GM12878 (cell line): ENCODE data around the gene EYS. TPM values are rescaled to one million over a fixed set of nuclear protein-coding genes. Genes with fewer than 3 reads are reported as not detected.

Experiments
- ATAC-seq: fragments of 200-7000 bp; cut with Tn5 transposase; 3 replicates; pipeline ENCODE4 v1.9.1; 2020; ENCODE audit warnings: mild to moderate bottlenecking, moderate library complexity
- BruUV-seq: library from RNA; stranded (reverse); fragments of 400-500 nt; replicated peaks from 2 replicates; lab custom pipeline; 2021; lab: Mats Ljungman, UMichigan
- CTCF ChIA-PET: fragments of 300-600 bp; sonication (Branson Sonifier 250); formaldehyde crosslinking; extraction: SDS; loops from one replicate; lab custom pipeline; 2021; ENCODE audit warnings: inconsistent platforms; lab: Yijun Ruan, JAX
- POLR2A ChIA-PET: fragments of 350-600 bp; formaldehyde crosslinking; extraction: SDS; loops from one replicate; lab custom pipeline; 2021; ENCODE audit warnings: inconsistent platforms; lab: Charles Lee
- RAD21 ChIA-PET: fragments of 300-600 bp; sonication (Branson Sonifier 250); formaldehyde crosslinking; loops from one replicate; lab custom pipeline; 2023; ENCODE audit warnings: antibody characterized with exemption; ENCODE audit not compliant: unreplicated experiment; lab: Charles Lee
- SMC1A ChIA-PET: fragments of 300-600 bp; sonication (Branson Sonifier 250); formaldehyde crosslinking; loops from one replicate; lab custom pipeline; 2023; ENCODE audit not compliant: unreplicated experiment, uncharacterized antibody; lab: Charles Lee
- DNase-seq: peaks from one replicate; pipeline ENCODE4 v3.0.0-alpha.2; 2011; ENCODE audit warnings: low read depth, low spot score
- FAIRE-seq: peaks from 3 replicates; lab custom pipeline; 2011; peaks lifted over from hg19 to GRCh38; lab: Jason Lieb, UNC
- H2AFZ ChIP-seq: 2 replicates; pipeline ENCODE4 v1.6.0; 2011; ENCODE audit warnings: low read depth, low read length, control low read depth; ENCODE audit not compliant: control insufficient read depth
- H3K27ac ChIP-seq: 2 replicates; pipeline ENCODE4 v1.5.1; 2011; ENCODE audit warnings: control low read depth; ENCODE audit not compliant: control insufficient read depth, insufficient read depth
- H3K27me3 ChIP-seq, 2 experiments: replicated peaks in 1 of 2; 2 replicates each; pipeline versions ENCODE4 v1.6.0 to v1.6.1; 2011; ENCODE audit warnings: low read length in 1 of 2; ENCODE audit not compliant: control insufficient read depth in 2 of 2, insufficient read depth in 2 of 2
- H3K36me3 ChIP-seq, 2 experiments: 2 replicates each; pipeline ENCODE4 v1.5.1; 2011; ENCODE audit warnings: low read length in 1 of 2; ENCODE audit not compliant: control insufficient read depth in 2 of 2, insufficient read depth in 2 of 2
- H3K4me1 ChIP-seq: 2 replicates; pipeline ENCODE4 v1.6.1; 2011; ENCODE audit warnings: mild to moderate bottlenecking, low read length, moderate library complexity, mixed read lengths; ENCODE audit not compliant: control insufficient read depth, insufficient read depth
- H3K4me2 ChIP-seq: 2 replicates; pipeline ENCODE4 v1.6.0; 2011; ENCODE audit warnings: control low read depth; ENCODE audit not compliant: control insufficient read depth, insufficient read depth
- H3K4me3 ChIP-seq: fragments of 200-600 bp; sonication (generic); 2 replicates; pipeline ENCODE4 v1.5.1; 2016
- H3K79me2 ChIP-seq: 2 replicates; pipeline ENCODE4 v1.6.0; 2011; ENCODE audit warnings: low read length; ENCODE audit not compliant: control insufficient read depth, insufficient read depth
- H3K9ac ChIP-seq: 2 replicates; pipeline ENCODE4 v1.8.0; 2011; ENCODE audit warnings: low read length, control low read depth, mixed read lengths; ENCODE audit not compliant: control insufficient read depth, insufficient read depth
- H3K9me3 ChIP-seq: replicated peaks from 3 replicates; pipeline ENCODE4 v1.5.1; 2011; ENCODE audit warnings: mild to moderate bottlenecking, low read length; ENCODE audit not compliant: control insufficient read depth, insufficient read depth
- H4K20me1 ChIP-seq: 2 replicates; pipeline ENCODE4 v1.6.0; 2011; ENCODE audit not compliant: control insufficient read depth, insufficient read depth
- CBFB ChIP-seq: IDR thresholded peaks from 2 replicates; pipeline ENCODE4 v1.6.1; 2016; ENCODE audit warnings: antibody characterized with exemption, low read depth
- CHD1 ChIP-seq: IDR thresholded peaks from 2 replicates; pipeline ENCODE4 v1.6.1; 2012; ENCODE audit warnings: low read depth, low read length, improper control_type of control experiment
- HCFC1 ChIP-seq: fragments of 150-350 bp; IDR thresholded peaks from 2 replicates; pipeline ENCODE4 v1.6.1; 2014; ENCODE audit warnings: low read length
- KAT2A ChIP-seq: conservative IDR thresholded peaks from 2 replicates; pipeline ENCODE4 v1.6.1; 2011; ENCODE audit warnings: low read depth, low read length; ENCODE audit not compliant: control insufficient read depth
- MEF2A ChIP-seq: IDR thresholded peaks from 2 replicates; pipeline ENCODE4 v1.6.1; 2011; ENCODE audit warnings: low read depth, mild to moderate bottlenecking, low read length, moderate library complexity; ENCODE audit not compliant: insufficient read depth
- RFX5 ChIP-seq: IDR thresholded peaks from 2 replicates; pipeline ENCODE4 v1.6.1; 2011; ENCODE audit warnings: low read depth, low read length, improper control_type of control experiment
- RUNX3 ChIP-seq: IDR thresholded peaks from 2 replicates; pipeline ENCODE4 v1.6.1; 2012; ENCODE audit warnings: low read length, inconsistent platforms
- SREBF1 ChIP-seq: IDR thresholded peaks from 2 replicates; pipeline ENCODE4 v1.6.1; 2012; ENCODE audit warnings: mild to moderate bottlenecking, low read length
- WGBS: methylation state at CpG from one replicate; pipeline ENCODE4 v1.1.6; 2016; ENCODE audit warnings: low lambda C conversion rate; ENCODE audit not compliant: insufficient replicate concordance, insufficient coverage; ENCODE audit errors: missing lambda C conversion rate; 5-methylcytosine and 5-hydroxymethylcytosine counted together
- in situ Hi-C: fragments of 300-500 bp; cut with MboI; formaldehyde crosslinking; loops from 9 replicates; pipeline ENCODE4 v1.14.3; 2018; ENCODE audit warnings: mixed read lengths
- intact Hi-C: fragments of 100-400 bp; cut with micrococcal nuclease; formaldehyde crosslinking; loops from one replicate; pipeline ENCODE4 v1.14.2; 2022; ENCODE audit not compliant: unreplicated experiment
- polyA plus RNA-seq, 11 experiments: library from polyadenylated mRNA; depleted of rRNA in 4 of 11; unstranded in 6 of 11; stranded (reverse) in 5 of 11; fragments of >200 nt; fragmentation: Nextera tagmentation in 4 of 11; fragmentation: Illumina TruSeq in 1 of 11; extraction: Ambion mirVana in 4 of 11; extraction: Trizol in 1 of 11; gene quantifications; 1 replicate in 1 of 11; 2 replicates in 10 of 11; pipeline versions ENCODE4 v1.2.1 to v1.2.3, GENCODE V29; 2011 to 2016; ENCODE audit warnings: inconsistent platforms in 2 of 11, missing spikeins in 2 of 11, low read depth in 1 of 11
- total RNA-seq, 4 experiments: library from RNA; depleted of rRNA in 3 of 4; stranded (reverse); fragments of >200 nt in 3 of 4; fragmentation: Illumina TruSeq in 1 of 4; extraction: Trizol in 1 of 4; gene quantifications; 2 replicates each; pipeline versions ENCODE4 v1.2.1 to v1.2.3, GENCODE V29; 2013 to 2021
- TF ChIP-seq, protein P1 (sequence below): fragments of 450-650 bp; IDR thresholded peaks from 2 replicates; pipeline ENCODE4 v1.6.1; 2017; ENCODE audit warnings: mild to moderate bottlenecking, moderate library complexity
- TF ChIP-seq, protein P2 (sequence below): fragments of 450-650 bp; formaldehyde crosslinking; IDR thresholded peaks from 2 replicates; pipeline ENCODE4 v1.4.0; 2022; ENCODE audit warnings: mild to moderate bottlenecking, moderate library complexity
- TF ChIP-seq, protein P3 (sequence below): IDR thresholded peaks from 2 replicates; pipeline ENCODE4 v1.6.1; 2012; ENCODE audit warnings: low read depth, low read length, improper control_type of control experiment
- TF ChIP-seq, protein P4 (sequence below): fragments of 450-650 bp; IDR thresholded peaks from 2 replicates; pipeline ENCODE4 v1.6.1; 2017; ENCODE audit warnings: borderline replicate concordance
- TF ChIP-seq, protein P5 (sequence below): IDR thresholded peaks from 2 replicates; pipeline ENCODE4 v1.6.1; 2011; ENCODE audit warnings: low read depth, mild to moderate bottlenecking, low read length, moderate library complexity, borderline replicate concordance; ENCODE audit errors: extremely low read depth

Gene EYS
- total and polyA plus RNA-seq, 10 of the 15 experiments (the other 5 are each of a cell fraction or from before 2014, with no cell fraction given) = under 0.01 to 0.14 (median 0.02) TPM; not detected in 1

DNA sequence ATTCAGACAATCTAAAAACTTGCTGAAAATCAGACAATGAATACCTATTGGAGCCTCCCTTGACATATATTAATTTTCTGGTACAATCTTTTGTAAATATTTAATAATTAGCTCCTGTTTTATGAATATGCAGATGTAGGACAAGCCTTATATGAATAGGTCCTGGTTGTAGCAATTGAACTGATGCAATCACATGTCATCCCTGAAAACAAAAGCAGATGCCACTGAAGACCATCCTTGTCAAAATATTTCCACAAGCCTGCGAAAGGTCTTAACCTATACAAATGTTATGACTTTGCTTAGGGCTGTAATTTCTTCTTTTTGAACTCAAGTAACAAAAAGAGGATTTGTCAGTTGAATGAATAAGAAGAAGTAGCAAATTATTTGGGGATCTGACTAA is 722.1 kb downstream of the EYS start (continued):
- TF ChIP-seq, protein P1, sequence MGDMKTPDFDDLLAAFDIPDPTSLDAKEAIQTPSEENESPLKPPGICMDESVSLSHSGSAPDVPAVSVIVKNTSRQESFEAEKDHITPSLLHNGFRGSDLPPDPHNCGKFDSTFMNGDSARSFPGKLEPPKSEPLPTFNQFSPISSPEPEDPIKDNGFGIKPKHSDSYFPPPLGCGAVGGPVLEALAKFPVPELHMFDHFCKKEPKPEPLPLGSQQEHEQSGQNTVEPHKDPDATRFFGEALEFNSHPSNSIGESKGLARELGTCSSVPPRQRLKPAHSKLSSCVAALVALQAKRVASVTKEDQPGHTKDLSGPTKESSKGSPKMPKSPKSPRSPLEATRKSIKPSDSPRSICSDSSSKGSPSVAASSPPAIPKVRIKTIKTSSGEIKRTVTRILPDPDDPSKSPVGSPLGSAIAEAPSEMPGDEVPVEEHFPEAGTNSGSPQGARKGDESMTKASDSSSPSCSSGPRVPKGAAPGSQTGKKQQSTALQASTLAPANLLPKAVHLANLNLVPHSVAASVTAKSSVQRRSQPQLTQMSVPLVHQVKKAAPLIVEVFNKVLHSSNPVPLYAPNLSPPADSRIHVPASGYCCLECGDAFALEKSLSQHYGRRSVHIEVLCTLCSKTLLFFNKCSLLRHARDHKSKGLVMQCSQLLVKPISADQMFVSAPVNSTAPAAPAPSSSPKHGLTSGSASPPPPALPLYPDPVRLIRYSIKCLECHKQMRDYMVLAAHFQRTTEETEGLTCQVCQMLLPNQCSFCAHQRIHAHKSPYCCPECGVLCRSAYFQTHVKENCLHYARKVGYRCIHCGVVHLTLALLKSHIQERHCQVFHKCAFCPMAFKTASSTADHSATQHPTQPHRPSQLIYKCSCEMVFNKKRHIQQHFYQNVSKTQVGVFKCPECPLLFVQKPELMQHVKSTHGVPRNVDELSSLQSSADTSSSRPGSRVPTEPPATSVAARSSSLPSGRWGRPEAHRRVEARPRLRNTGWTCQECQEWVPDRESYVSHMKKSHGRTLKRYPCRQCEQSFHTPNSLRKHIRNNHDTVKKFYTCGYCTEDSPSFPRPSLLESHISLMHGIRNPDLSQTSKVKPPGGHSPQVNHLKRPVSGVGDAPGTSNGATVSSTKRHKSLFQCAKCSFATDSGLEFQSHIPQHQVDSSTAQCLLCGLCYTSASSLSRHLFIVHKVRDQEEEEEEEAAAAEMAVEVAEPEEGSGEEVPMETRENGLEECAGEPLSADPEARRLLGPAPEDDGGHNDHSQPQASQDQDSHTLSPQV = no peak
- TF ChIP-seq KAT2A (no peak), SREBF1 (no peak), MEF2A (no peak)

DNA sequence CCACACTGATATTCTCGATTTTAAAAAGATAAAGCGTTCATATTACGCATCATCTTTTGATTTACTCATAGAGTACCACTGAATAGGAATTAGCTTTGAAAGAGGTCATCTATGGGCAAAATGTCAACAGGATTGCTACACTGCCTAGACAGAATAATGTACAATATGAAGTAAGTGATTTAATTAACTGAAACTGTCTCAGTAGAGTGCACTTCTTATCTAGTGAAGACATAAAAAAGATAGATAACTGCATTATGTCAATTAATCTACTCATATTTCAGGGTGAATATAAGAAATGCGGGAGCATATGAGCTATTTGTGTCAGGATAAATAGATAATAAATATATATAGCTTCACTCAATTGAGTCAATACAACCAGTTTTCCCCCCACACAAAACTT is 723.9 kb downstream of the EYS start:
- Histone ChIP-seq H3K4me1 (no peaks in the 10 kb centered on the region), H3K79me2 (no peaks in the 10 kb centered on the region), H3K27me3 (no peaks in the 10 kb centered on the region), H3K4me3 (no peak overlapping the region), H3K9ac (no peak overlapping the region), H3K4me2 (no peak overlapping the region), H3K36me3 (no peaks in the 10 kb centered on the region), H3K9me3 (no peaks in the 10 kb centered on the region), H3K27ac (no peak overlapping the region), H2AFZ (no peak overlapping the region), H4K20me1 (no peaks in the 10 kb centered on the region)
- no TSS peak for BruUV-seq
- in situ Hi-C loops (no loop called here), intact Hi-C loops (no loop called here)
- no peak for ATAC-seq
- no peak for FAIRE-seq
- DNase-seq = no peak
- CTCF ChIA-PET = no interaction called here
- RAD21 ChIA-PET = no interaction called here
- WGBS = 0% methylated on average over 4 of the region's 4 CpGs
- POLR2A ChIA-PET = no interaction called here
- SMC1A ChIA-PET = no interaction called here
- TF ChIP-seq, protein P2, sequence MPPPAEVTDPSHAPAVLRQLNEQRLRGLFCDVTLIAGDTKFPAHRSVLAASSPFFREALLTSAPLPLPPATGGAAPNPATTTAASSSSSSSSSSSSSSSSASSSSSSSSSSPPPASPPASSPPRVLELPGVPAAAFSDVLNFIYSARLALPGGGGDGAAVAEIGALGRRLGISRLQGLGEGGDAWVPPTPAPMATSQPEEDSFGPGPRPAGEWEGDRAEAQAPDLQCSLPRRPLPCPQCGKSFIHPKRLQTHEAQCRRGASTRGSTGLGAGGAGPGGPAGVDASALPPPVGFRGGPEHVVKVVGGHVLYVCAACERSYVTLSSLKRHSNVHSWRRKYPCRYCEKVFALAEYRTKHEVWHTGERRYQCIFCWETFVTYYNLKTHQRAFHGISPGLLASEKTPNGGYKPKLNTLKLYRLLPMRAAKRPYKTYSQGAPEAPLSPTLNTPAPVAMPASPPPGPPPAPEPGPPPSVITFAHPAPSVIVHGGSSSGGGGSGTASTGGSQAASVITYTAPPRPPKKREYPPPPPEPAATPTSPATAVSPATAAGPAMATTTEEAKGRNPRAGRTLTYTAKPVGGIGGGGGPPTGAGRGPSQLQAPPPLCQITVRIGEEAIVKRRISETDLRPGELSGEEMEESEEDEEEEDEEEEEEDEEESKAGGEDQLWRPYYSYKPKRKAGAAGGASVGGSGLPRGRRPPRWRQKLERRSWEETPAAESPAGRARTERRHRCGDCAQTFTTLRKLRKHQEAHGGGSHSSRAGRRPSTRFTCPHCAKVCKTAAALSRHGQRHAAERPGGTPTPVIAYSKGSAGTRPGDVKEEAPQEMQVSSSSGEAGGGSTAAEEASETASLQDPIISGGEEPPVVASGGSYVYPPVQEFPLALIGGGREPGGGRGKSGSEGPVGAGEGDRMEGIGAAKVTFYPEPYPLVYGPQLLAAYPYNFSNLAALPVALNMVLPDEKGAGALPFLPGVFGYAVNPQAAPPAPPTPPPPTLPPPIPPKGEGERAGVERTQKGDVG = no peak
- TF ChIP-seq CBFB (no peak), CHD1 (no peak), RUNX3 (no peak), RFX5 (no peak), HCFC1 (no peak)
- TF ChIP-seq, protein P3, sequence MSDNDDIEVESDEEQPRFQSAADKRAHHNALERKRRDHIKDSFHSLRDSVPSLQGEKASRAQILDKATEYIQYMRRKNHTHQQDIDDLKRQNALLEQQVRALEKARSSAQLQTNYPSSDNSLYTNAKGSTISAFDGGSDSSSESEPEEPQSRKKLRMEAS = no peak
- TF ChIP-seq, protein P4, sequence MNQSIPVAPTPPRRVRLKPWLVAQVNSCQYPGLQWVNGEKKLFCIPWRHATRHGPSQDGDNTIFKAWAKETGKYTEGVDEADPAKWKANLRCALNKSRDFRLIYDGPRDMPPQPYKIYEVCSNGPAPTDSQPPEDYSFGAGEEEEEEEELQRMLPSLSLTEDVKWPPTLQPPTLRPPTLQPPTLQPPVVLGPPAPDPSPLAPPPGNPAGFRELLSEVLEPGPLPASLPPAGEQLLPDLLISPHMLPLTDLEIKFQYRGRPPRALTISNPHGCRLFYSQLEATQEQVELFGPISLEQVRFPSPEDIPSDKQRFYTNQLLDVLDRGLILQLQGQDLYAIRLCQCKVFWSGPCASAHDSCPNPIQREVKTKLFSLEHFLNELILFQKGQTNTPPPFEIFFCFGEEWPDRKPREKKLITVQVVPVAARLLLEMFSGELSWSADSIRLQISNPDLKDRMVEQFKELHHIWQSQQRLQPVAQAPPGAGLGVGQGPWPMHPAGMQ = no peak
- TF ChIP-seq, protein P5, sequence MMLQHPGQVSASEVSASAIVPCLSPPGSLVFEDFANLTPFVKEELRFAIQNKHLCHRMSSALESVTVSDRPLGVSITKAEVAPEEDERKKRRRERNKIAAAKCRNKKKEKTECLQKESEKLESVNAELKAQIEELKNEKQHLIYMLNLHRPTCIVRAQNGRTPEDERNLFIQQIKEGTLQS = no peak
